Esophagus (tissue), 2 donors: ENCODE data around the gene SH3PXD2A. TPM values are rescaled to one million over a fixed set of nuclear protein-coding genes. Genes with fewer than 3 reads are reported as not detected.
"Not testable (repeated sequence)": the region's sequence is repeated elsewhere in the genome, so short reads cannot be mapped to it uniquely, and the experiment has no call there.

Experiments
- H3K27ac ChIP-seq, 2 donors: one replicate each; pipeline ENCODE4 v1.5.1; 2013; ENCODE audit warnings: low read depth in 2 of 2, mild to moderate bottlenecking in 2 of 2, inconsistent platforms in 1 of 2, low read length in 1 of 2, moderate library complexity in 1 of 2
- H3K27me3 ChIP-seq, 2 donors: one replicate each; pipeline ENCODE4 v1.6.1; 2013; ENCODE audit warnings: low read length in 2 of 2, control low read depth in 1 of 2, mild to moderate bottlenecking in 1 of 2; ENCODE audit not compliant: insufficient read depth in 2 of 2, control insufficient read depth in 1 of 2
- H3K36me3 ChIP-seq, 2 donors: one replicate each; pipeline ENCODE4 v1.6.1; 2013; ENCODE audit warnings: low read length in 1 of 2; ENCODE audit not compliant: control insufficient read depth in 2 of 2, insufficient read depth in 2 of 2
- H3K4me1 ChIP-seq, 2 donors: one replicate each; pipeline ENCODE4 v1.6.1; 2013; ENCODE audit warnings: low read length in 1 of 2; ENCODE audit not compliant: control insufficient read depth in 2 of 2, insufficient read depth in 2 of 2
- H3K4me3 ChIP-seq, 2 donors: one replicate each; pipeline ENCODE4 v1.5.1; 2013; ENCODE audit warnings: low read length in 2 of 2, mild to moderate bottlenecking in 2 of 2, low read depth in 1 of 2, moderate library complexity in 1 of 2
- H3K9me3 ChIP-seq, 2 donors: one replicate each; pipeline ENCODE4 v1.6.1; 2013; ENCODE audit warnings: mild to moderate bottlenecking in 2 of 2, low read depth in 1 of 2, low read length in 1 of 2, moderate library complexity in 1 of 2; ENCODE audit not compliant: control insufficient read depth in 2 of 2, insufficient read depth in 1 of 2
- WGBS, 2 donors: extraction: QIAGEN DNeasy Blood & Tissue Kit; methylation state at CpG; one replicate each; pipeline ENCODE4 v1.1.7; 2013; 5-methylcytosine and 5-hydroxymethylcytosine counted together
- polyA plus RNA-seq, 2 donors: library from polyadenylated mRNA; stranded (reverse); fragments of 200-250 nt; gene quantifications; one replicate each; pipeline ENCODE4 v1.2.3, GENCODE V29; 2013
- donor health status: healthy with polysubstance abuse.
- donor health status: Bipolar disorder and iron deficiency.

Gene SH3PXD2A
- polyA plus RNA-seq, 2 donors, result 14.9 to 34.2 TPM

DNA sequence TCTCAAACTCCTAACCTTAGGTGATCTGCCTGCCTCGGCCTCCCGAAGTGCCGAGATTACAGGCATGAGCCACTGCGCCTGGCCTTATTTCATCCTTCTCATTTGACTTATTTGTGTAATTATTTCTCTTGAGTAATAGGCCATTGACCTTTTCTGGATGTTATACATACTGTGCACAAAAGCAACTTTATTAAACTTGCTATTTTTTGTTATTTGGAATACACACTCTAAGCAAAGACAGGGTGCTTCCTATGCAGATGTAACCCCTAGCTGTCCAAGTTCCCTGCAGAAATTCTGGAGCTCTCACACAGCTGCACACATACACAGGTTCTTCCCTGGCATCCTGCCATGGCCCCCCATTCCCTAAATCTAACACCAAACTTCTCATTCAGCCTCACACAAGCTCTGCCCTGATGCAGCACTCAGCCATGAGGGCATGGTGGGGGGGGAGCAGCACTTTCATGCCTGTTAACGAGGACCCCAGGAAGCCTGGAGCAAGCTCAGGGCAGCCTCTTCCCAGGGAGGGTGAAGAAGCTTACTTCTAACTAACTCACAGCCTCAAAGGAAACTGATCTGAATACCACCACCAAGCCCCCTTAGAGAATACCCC, 33.2 kb downstream of the SH3PXD2A start:
- H3K9me3 ChIP-seq, result no peaks in the 10 kb centered on the region
- no peak overlapping the region for H3K4me3 ChIP-seq
- peaks cover 7 to 19% of the 10 kb centered on the region in 2 donors for H3K4me1 ChIP-seq
- WGBS, 2 donors, result 83 to 84% methylated on average over 5 of the region's 5 CpGs
- H3K27me3 ChIP-seq, result no peaks in the 10 kb centered on the region
- H3K27ac ChIP-seq, result no peak overlapping the region
- H3K36me3 ChIP-seq, result peaks cover 0 to 2% of the 10 kb centered on the region in 2 donors

DNA sequence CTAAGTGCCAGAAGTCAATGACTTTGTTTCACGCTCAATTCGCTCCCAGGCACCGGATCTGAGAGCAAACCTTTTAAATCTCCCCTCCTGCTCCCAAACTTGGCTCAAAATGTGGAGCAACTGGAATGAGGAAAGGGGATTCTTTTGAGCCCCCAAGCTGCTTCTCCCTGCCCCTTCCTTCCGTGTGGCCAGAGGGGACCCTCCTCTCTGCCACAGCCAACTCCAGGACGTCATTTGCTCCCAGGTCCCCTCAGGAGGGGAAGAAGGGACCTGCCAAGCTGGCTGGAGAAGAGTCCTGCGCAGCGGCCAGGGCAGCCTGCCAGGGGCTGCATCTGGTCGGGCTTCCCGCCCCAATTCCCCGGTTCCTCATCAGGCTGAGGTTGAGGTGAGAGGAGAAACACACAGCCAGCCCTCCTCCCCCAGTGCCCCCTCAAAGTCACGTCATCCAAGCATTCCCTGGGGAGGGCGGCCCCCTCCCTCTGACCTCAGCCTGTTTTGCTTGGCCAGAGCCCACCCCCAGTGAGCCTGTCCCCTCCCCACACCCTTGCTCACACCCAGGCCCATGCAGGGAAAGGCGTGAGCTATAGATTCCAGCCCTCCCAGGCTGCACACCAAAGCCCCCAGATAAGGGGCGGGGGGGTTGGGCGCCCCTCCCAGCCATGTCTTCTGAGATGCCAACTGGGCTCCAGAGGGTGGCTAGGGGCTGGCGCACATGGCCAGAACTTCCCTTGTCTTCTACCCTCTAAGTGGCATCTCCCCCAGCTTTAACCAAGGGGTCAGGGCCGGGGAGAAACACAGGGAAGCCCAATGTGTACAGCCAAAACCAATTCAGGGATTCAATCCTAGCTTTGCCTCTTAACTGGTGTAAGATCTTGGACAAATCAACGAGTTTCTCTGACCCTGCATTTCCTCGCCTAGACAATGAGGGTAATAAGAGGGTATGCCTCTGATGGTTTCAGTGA, 35.0 kb downstream of the SH3PXD2A start:
- Histone ChIP-seq H3K9me3 (no peaks in the 10 kb centered on the region), H3K27ac (peak overlapping the region in 1 of 2 donors; percentile 78), H3K4me1 (peaks cover 7 to 18% of the 10 kb centered on the region in 2 donors), H3K27me3 (no peaks in the 10 kb centered on the region), H3K36me3 (no peaks in the 10 kb centered on the region), H3K4me3 (no peak overlapping the region)
- WGBS, 2 donors, result 23 to 41% methylated on average over 19 of the region's 19 CpGs

DNA sequence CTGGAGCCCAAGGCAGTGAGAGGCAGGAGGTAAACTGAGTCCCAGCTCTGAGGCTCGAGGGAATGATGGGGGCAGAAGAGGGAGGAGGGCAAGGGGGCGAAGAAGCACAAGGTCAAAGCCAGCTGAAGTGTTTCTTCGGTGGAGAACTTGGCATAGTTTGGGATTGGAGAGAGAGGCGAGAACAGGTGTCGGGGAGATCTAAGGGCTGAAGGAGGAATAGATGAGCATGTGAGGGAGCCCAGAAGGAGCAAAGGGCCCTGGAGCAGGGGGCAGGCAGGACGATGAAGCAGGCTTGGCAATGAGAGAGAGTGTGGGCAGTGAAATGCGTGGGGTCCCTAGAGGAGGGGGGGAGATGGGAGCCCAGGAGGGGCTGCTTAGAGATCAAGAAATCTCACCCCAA, 35.9 kb downstream of the SH3PXD2A start:
- no peak overlapping the region for H3K4me3 ChIP-seq
- no peaks in the 10 kb centered on the region for H3K27me3 ChIP-seq
- no peak overlapping the region for H3K27ac ChIP-seq
- no peaks in the 10 kb centered on the region for H3K36me3 ChIP-seq
- H3K4me1 ChIP-seq, result peaks cover 7 to 18% of the 10 kb centered on the region in 2 donors
- WGBS, 2 donors, result 55 to 57% methylated on average over 7 of the region's 7 CpGs
- no peaks in the 10 kb centered on the region for H3K9me3 ChIP-seq

DNA sequence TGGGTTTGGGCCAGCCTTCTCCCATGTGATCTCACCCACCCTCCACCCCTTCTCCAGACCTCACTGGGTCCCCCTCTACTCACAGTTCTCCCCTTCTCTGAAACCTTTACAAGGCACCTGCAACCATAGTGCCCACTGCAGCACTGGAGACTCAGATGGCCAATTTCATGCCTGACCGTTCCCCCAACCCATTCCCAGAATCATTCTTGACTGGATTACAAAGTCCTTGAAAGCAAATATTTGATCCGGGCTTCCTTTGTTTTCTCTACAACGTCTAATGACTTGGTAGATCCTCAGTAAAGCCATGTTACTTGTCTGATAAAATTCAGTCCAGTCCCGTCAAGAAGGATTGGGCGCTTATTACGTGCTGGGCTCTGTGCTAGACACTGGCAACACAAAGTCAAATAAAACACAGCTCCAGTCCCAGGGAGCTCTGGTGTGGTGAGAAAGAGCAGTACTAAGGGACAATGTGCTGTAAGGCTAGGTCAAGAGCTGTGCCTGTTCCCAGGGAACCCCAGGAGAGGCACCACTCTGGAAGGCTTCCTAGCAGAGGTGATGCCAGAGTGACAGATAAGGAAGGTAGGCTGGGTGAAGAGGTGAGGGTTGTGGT, 36.5 kb downstream of the SH3PXD2A start:
- H3K27ac ChIP-seq, result no peak overlapping the region
- no peaks in the 10 kb centered on the region for H3K9me3 ChIP-seq
- H3K36me3 ChIP-seq, result no peaks in the 10 kb centered on the region
- no peak overlapping the region for H3K4me3 ChIP-seq
- H3K4me1 ChIP-seq, result peaks cover 6 to 13% of the 10 kb centered on the region in 2 donors
- WGBS, 2 donors, result 64 to 74% methylated on average over 6 of the region's 6 CpGs
- no peaks in the 10 kb centered on the region for H3K27me3 ChIP-seq

DNA sequence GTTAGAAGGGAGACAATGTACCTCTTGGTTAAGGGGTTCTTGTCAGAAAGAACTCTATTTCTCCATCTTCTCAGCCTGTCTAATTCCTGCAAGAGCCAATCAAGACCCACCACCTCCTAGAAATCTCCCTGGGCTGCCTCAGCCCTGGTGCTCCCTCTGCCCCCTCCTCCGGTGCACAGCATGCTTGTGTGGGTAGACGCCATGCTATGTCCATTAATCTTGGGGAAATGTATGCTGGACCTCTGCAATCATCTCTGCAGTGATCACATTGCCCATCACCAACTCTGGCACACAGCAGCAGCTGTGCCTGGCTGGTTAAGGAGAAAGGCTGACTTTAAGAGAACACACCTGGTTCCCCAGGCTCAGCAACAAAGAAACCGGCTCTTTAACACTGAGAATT, 37.3 kb downstream of the SH3PXD2A start:
- H3K27ac ChIP-seq, result no peak overlapping the region
- WGBS, 2 donors, result 76 to 83% methylated on average over 3 of the region's 3 CpGs
- no peaks in the 10 kb centered on the region for H3K27me3 ChIP-seq
- no peaks in the 10 kb centered on the region for H3K9me3 ChIP-seq
- H3K4me3 ChIP-seq, result no peak overlapping the region
- peaks cover 3 to 10% of the 10 kb centered on the region in 2 donors for H3K4me1 ChIP-seq
- H3K36me3 ChIP-seq, result no peaks in the 10 kb centered on the region

DNA sequence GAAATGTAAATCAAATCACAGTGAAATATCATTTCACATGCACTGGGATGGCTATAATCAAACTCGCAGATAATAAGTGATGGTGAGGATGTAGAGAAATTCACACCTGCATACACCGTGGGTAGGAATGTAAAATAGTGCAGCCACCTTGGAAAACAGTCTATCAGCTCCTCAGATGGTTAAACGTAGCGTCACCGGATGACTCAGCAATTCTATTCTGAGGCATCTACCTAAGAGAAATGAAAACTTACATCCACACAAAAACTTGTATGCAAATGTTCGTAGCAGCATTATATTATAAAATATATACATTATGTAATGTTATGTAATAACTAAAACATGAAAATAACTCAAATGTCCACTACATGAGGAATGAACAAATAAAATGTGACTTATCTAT, 38.9 kb downstream of the SH3PXD2A start:
- WGBS, 2 donors, result 61 to 67% methylated on average over 6 of the region's 6 CpGs
- Histone ChIP-seq H3K4me1 (peaks cover 6 to 10% of the 10 kb centered on the region in 2 donors), H3K4me3 (no peak overlapping the region), H3K27ac (no peak overlapping the region), H3K9me3 (no peaks in the 10 kb centered on the region), H3K27me3 (no peaks in the 10 kb centered on the region), H3K36me3 (no peaks in the 10 kb centered on the region)

DNA sequence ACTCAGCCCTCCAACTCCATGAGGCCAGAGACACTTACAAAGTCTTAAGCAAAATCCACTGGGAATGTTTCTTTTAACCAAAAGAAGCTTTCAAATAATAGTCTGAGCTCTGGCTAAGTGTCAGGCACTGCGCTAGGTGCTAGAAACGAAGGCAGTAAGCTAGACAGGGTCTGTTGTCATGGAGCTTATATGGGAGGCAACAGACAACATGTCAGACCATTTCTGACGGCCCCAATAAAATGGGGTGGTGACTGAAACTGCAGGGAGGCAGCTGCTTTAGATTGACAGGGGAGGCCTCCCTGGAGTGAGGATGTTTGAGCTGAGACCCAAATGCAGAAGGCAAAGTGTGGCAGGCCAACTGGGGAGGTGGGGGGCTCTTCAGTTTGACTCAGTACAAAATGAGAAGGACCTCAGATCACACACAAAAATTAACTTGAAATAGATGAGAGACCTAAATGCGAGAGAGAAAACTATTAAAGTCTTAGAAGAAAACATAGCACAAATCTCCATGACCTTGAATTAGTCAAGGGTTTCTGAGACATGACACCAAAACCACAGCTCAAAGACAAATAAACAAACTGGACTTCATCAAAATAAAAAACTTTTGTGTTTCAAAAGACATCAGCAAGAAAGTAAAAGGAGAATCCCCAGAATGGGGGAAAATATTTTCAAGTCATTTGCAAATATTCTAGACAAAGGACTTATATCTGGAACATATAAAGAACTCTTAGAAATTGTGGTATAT, 40.6 kb downstream of the SH3PXD2A start:
- H3K9me3 ChIP-seq, result no peaks in the 10 kb centered on the region
- H3K27ac ChIP-seq, result no peak overlapping the region
- WGBS, 2 donors, result 75% methylated on average over 4 of the region's 4 CpGs
- peaks cover 2 to 6% of the 10 kb centered on the region in 2 donors for H3K4me1 ChIP-seq
- no peak overlapping the region for H3K4me3 ChIP-seq
- peaks cover 0 to 8% of the 10 kb centered on the region in 2 donors for H3K36me3 ChIP-seq
- no peaks in the 10 kb centered on the region for H3K27me3 ChIP-seq

DNA sequence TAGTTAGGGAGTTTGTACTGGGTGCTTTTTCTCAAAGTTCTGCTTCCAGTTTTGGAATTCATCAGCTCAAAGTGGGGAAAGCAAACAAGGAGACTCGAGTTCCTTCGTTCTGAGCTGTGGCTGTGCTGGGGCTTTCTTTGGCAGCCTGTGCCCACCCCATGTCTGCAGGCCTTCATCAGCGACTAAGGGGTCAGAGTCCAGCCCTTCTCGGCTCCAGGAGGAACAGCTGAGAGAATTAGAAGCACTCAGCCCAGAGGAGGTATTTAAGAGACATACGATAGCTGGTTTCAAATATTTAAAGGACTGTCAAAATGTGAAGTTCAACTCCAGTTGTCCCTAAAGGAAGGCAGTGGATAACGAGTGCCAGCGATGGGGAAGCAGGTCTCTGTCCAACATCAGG, 41.3 kb downstream of the SH3PXD2A start:
- peaks cover 0 to 5% of the 10 kb centered on the region in 2 donors for H3K4me1 ChIP-seq
- no peak overlapping the region for H3K27ac ChIP-seq
- no peak overlapping the region for H3K4me3 ChIP-seq
- H3K36me3 ChIP-seq, result peaks cover 0 to 8% of the 10 kb centered on the region in 2 donors
- 55 to 68% methylated on average over 7 of the region's 7 CpGs for WGBS, 2 donors
- no peaks in the 10 kb centered on the region for H3K27me3 ChIP-seq
- no peaks in the 10 kb centered on the region for H3K9me3 ChIP-seq

DNA sequence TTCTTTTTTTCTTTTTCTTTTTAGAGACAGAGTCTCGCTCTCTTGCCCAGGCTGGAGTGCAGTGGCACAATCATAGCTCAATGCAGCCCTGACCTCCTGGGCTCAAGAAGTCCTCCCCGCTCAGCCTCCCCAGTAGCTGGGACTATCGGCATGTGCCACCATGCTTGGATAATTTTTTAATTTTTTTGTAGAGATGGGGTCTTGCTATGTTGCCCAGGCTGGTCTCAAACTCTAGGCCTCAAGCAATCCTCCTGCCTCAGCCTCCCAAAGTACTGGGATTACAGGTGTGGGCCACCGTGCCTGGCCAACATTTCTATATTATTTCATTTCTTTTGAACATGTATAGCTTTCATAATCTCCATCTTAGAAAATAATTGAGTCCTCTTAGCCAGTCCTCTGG, 42.1 kb downstream of the SH3PXD2A start:
- H3K4me3 ChIP-seq, H3K36me3 ChIP-seq, H3K27me3 ChIP-seq, H3K4me1 ChIP-seq, H3K27ac ChIP-seq, H3K9me3 ChIP-seq: not testable (repeated sequence)
- 97 to 98% methylated on average over 4 of the region's 4 CpGs for WGBS, 2 donors
